NCI-H2081 (cell line): Measurements from ENCODE around the gene TNIK.

ENCODE experiments used
- DNase-seq, 2 experiments: peaks; one replicate each; lab custom pipeline; 2025; lab: John Stamatoyannopoulos, UW

TNIK gene

GRCh38 chr3:171189394-171190080 lies 270.7 kb downstream of the TNIK start:
- DNase-seq, result no peak

- peak in 1 of 2 experiments; percentile 40 for DNase-seq
Observed at GRCh38 chr3:171187706-171188290, 272.4 kb downstream of the TNIK start.

GRCh38 chr3:171186817-171187500 lies 273.2 kb downstream of the TNIK start:
- no peak for DNase-seq

GRCh38 chr3:171186383-171186782 lies 273.8 kb downstream of the TNIK start:
- no peak for DNase-seq

GRCh38 chr3:171185959-171186358 lies 274.2 kb downstream of the TNIK start:
- no peak for DNase-seq

- DNase-seq, result no peak
Observed at GRCh38 chr3:171184372-171184771, 275.8 kb downstream of the TNIK start.

- no peak for DNase-seq
Observed at GRCh38 chr3:171183042-171183441, 277.2 kb downstream of the TNIK start.

GRCh38 chr3:171181907-171182690 lies 278.1 kb downstream of the TNIK start:
- no peak for DNase-seq

- DNase-seq, result no peak
Observed at GRCh38 chr3:171178714-171179113, 281.5 kb downstream of the TNIK start.

- DNase-seq, result no peak
Observed at GRCh38 chr3:171177553-171177952, 282.7 kb downstream of the TNIK start.

GRCh38 chr3:171177056-171177455 lies 283.1 kb downstream of the TNIK start:
- no peak for DNase-seq

- no peak for DNase-seq
Observed at GRCh38 chr3:171176244-171176933, 283.8 kb downstream of the TNIK start.

GRCh38 chr3:171175741-171176234 lies 284.4 kb downstream of the TNIK start:
- no peak for DNase-seq

GRCh38 chr3:171173736-171174135 lies 286.5 kb downstream of the TNIK start:
- no peak for DNase-seq

- no peak for DNase-seq
Observed at GRCh38 chr3:171172070-171172469, 288.1 kb downstream of the TNIK start.

- no peak for DNase-seq
Observed at GRCh38 chr3:171169866-171170265, 290.3 kb downstream of the TNIK start.

- no peak for DNase-seq
Observed at GRCh38 chr3:171169443-171169842, 290.8 kb downstream of the TNIK start.

- no peak for DNase-seq
Observed at GRCh38 chr3:171168551-171168950, 291.7 kb downstream of the TNIK start.

GRCh38 chr3:171168086-171168485 lies 292.1 kb downstream of the TNIK start:
- DNase-seq, result no peak

GRCh38 chr3:171165983-171166382 lies 294.2 kb downstream of the TNIK start:
- no peak for DNase-seq

- DNase-seq, result no peak
Observed at GRCh38 chr3:171165499-171165921, 294.7 kb downstream of the TNIK start.

GRCh38 chr3:171164067-171164465 lies 296.1 kb downstream of the TNIK start:
- no peak for DNase-seq
